Measurements from ENCODE around the gene SUPT6H. TPM values are rescaled to one million over a fixed set of nuclear protein-coding genes. Genes with fewer than 3 reads are reported as not detected.

The SUPT6H gene
- total and polyA plus RNA-seq, 2 donors (not counting 1 experiment from before 2014, with no cell fraction given), result 35.8 to 110 TPM

GRCh38 chr17:28686296-28686695 is 24.3 kb downstream of the SUPT6H start:
- ChIA-PET CTCF (no interaction called here), POLR2A (no interaction called here)
- Histone ChIP-seq H3K27ac (ENCODE audit: low read length in 2 of 2) (no peak overlapping the region), H3K9ac (ENCODE audit: low read length) (no peak overlapping the region), H3K79me2 (ENCODE audit: control insufficient read depth, insufficient read depth, low read length) (no peaks in the 10 kb centered on the region), H3K4me2 (replicated peaks; ENCODE audit: low read depth, low read length, poor library complexity, severe bottlenecking) (no peak overlapping the region), H3K4me1 (ENCODE audit: control insufficient read depth in 2 of 2, insufficient read depth in 2 of 2, low read length in 2 of 2) (no peaks in the 10 kb centered on the region), H4K20me1 (ENCODE audit: control insufficient read depth, insufficient read depth, low read length, poor library complexity, severe bottlenecking) (peaks cover 7% of the 10 kb centered on the region), H3K4me3 (ENCODE audit: control extremely low read depth in 1 of 5, extremely low read depth in 1 of 5, insufficient read depth in 1 of 5, low read depth in 2 of 5, low read length in 4 of 5) (no peak overlapping the region), H3K9me3 (ENCODE audit: control extremely low read depth in 1 of 3, control insufficient read depth in 2 of 3, insufficient read depth in 1 of 3, low read length in 2 of 3) (no peaks in the 10 kb centered on the region), H2AFZ (ENCODE audit: insufficient read depth, low read depth, low read length, poor library complexity, severe bottlenecking) (no peak overlapping the region), H3K36me3 (replicated peaks in 1 of 2; ENCODE audit: control extremely low read depth in 1 of 2, control insufficient read depth in 1 of 2, extremely low read depth in 1 of 2, insufficient read depth in 2 of 2, low read length in 1 of 2) (peaks cover 21 to 96% of the 10 kb centered on the region in 2 experiments), H3K27me3 (replicated peaks in 1 of 4; ENCODE audit: control extremely low read depth in 1 of 4, control insufficient read depth in 3 of 4, insufficient read depth in 4 of 4, low read length in 3 of 4) (no peaks in the 10 kb centered on the region)
- no peaks in the 10 kb centered on the region for H3K27me3 Mint-ChIP-seq
- no peaks in the 10 kb centered on the region for H3K9me3 Mint-ChIP-seq (ENCODE audit: insufficient read depth)
- DNase-seq, result no peak
- H3K27ac Mint-ChIP-seq, result no peak overlapping the region
- intact Hi-C loops (cut with micrococcal nuclease), result no loop called here
- TF ChIP-seq, protein P1, sequence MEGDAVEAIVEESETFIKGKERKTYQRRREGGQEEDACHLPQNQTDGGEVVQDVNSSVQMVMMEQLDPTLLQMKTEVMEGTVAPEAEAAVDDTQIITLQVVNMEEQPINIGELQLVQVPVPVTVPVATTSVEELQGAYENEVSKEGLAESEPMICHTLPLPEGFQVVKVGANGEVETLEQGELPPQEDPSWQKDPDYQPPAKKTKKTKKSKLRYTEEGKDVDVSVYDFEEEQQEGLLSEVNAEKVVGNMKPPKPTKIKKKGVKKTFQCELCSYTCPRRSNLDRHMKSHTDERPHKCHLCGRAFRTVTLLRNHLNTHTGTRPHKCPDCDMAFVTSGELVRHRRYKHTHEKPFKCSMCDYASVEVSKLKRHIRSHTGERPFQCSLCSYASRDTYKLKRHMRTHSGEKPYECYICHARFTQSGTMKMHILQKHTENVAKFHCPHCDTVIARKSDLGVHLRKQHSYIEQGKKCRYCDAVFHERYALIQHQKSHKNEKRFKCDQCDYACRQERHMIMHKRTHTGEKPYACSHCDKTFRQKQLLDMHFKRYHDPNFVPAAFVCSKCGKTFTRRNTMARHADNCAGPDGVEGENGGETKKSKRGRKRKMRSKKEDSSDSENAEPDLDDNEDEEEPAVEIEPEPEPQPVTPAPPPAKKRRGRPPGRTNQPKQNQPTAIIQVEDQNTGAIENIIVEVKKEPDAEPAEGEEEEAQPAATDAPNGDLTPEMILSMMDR (IDR thresholded peaks at IDR 0.05), result no peak
- no peak for TF ChIP-seq EZH2 (IDR thresholded peaks at IDR 0.05; ENCODE audit: borderline replicate concordance, insufficient read depth, low read depth, low read length, poor library complexity, severe bottlenecking)
- no peak overlapping the region for H3K4me3 Mint-ChIP-seq
- no peaks in the 10 kb centered on the region for H3K4me1 Mint-ChIP-seq
- ATAC-seq (ENCODE audit: low read depth), result no peak
- 96% methylated on average over 3 of the region's 4 CpGs for WGBS (ENCODE audit: insufficient coverage)

DNA sequence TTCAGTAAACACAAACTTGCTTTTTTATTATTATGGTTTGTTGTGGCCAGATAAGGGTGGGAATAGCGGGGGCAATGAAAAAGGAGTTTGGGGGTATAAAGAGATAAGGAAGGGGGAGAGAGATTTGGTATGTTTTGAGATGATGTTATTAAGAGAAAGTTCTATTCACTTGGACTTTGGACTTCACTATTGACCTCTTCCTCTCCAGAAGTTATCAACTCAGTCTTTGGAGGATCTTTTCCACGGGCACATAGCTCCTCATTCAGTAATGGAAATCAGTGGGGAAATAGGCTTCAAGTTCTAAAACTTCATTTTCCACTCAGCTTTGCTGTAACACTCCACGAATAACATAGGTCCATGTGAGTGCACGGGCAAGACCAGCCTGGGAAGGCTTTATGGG is 26.5 kb downstream of the SUPT6H start:
- Histone ChIP-seq H3K27ac (ENCODE audit: low read length in 2 of 2) (no peak overlapping the region), H3K4me3 (ENCODE audit: control extremely low read depth in 1 of 5, extremely low read depth in 1 of 5, insufficient read depth in 1 of 5, low read depth in 2 of 5, low read length in 4 of 5) (no peak overlapping the region), H2AFZ (ENCODE audit: insufficient read depth, low read depth, low read length, poor library complexity, severe bottlenecking) (no peak overlapping the region), H3K36me3 (replicated peaks in 1 of 2; ENCODE audit: control extremely low read depth in 1 of 2, control insufficient read depth in 1 of 2, extremely low read depth in 1 of 2, insufficient read depth in 2 of 2, low read length in 1 of 2) (peaks cover 21 to 77% of the 10 kb centered on the region in 2 experiments), H3K4me2 (replicated peaks; ENCODE audit: low read depth, low read length, poor library complexity, severe bottlenecking) (no peak overlapping the region), H3K9me3 (ENCODE audit: control extremely low read depth in 1 of 3, control insufficient read depth in 2 of 3, insufficient read depth in 1 of 3, low read length in 2 of 3) (no peaks in the 10 kb centered on the region), H3K27me3 (replicated peaks in 1 of 4; ENCODE audit: control extremely low read depth in 1 of 4, control insufficient read depth in 3 of 4, insufficient read depth in 4 of 4, low read length in 3 of 4) (no peaks in the 10 kb centered on the region), H3K4me1 (ENCODE audit: control insufficient read depth in 2 of 2, insufficient read depth in 2 of 2, low read length in 2 of 2) (no peaks in the 10 kb centered on the region), H3K79me2 (ENCODE audit: control insufficient read depth, insufficient read depth, low read length) (no peaks in the 10 kb centered on the region), H3K9ac (ENCODE audit: low read length) (no peak overlapping the region), H4K20me1 (ENCODE audit: control insufficient read depth, insufficient read depth, low read length, poor library complexity, severe bottlenecking) (peaks cover 7% of the 10 kb centered on the region)
- no peak overlapping the region for H3K4me3 Mint-ChIP-seq
- no peak for ATAC-seq (ENCODE audit: low read depth)
- no peaks in the 10 kb centered on the region for H3K27me3 Mint-ChIP-seq
- H3K9me3 Mint-ChIP-seq (ENCODE audit: insufficient read depth), result no peaks in the 10 kb centered on the region
- H3K4me1 Mint-ChIP-seq, result no peaks in the 10 kb centered on the region
- TF ChIP-seq, protein P1 (IDR thresholded peaks at IDR 0.05), result no peak
- no peak for TF ChIP-seq EZH2 (IDR thresholded peaks at IDR 0.05; ENCODE audit: borderline replicate concordance, insufficient read depth, low read depth, low read length, poor library complexity, severe bottlenecking)
- intact Hi-C loops (cut with micrococcal nuclease), result no loop called here
- ChIA-PET POLR2A (no interaction called here), CTCF (interaction anchor here (1.7 kb wide), 1 partner anchor 45 kb away, joined by 4 read pairs; no protein-coding TSS in a partner anchor)
- H3K27ac Mint-ChIP-seq, result no peak overlapping the region
- no peak for DNase-seq
- no CpG with 5 or more reads among the region's 4 CpGs for WGBS (ENCODE audit: insufficient coverage)
